SK-N-SH treated with all-trans-retinoic acid at 6 μM for 48 hours (cell line): ENCODE results near the gene HCLS1.

Source experiments
- ESRRG ChIP-seq: fragments of 250-450 bp; sonication (Bioruptor Pico); IDR thresholded peaks from 2 replicates; pipeline ENCODE4 v1.6.1; 2021; ENCODE audit warnings: mild to moderate bottlenecking
- ISL1 ChIP-seq: fragments of 250-450 bp; sonication (Bioruptor Pico); IDR thresholded peaks from 2 replicates; pipeline ENCODE4 v2.1.2; 2022; ENCODE audit warnings: mild to moderate bottlenecking, moderate library complexity
- PATZ1 ChIP-seq: fragments of 250-450 bp; sonication (Bioruptor Pico); IDR thresholded peaks from 2 replicates; pipeline ENCODE4 v1.8.0; 2020; ENCODE audit warnings: mild to moderate bottlenecking, moderate library complexity, borderline replicate concordance
- ZFP3 ChIP-seq: fragments of 250-450 bp; sonication (Bioruptor Pico); IDR thresholded peaks from 2 replicates; pipeline ENCODE4 v1.5.0; 2020; ENCODE audit warnings: mild to moderate bottlenecking, moderate library complexity
- ZFP30 ChIP-seq: fragments of 450-650 bp; formaldehyde crosslinking; IDR thresholded peaks from 2 replicates; pipeline ENCODE4 v1.5.0; 2022; ENCODE audit warnings: mild to moderate bottlenecking, moderate library complexity

GRCh38 chr3:121692010-121692699, 31.5 kb upstream of the HCLS1 start:
- TF ChIP-seq ZFP30 (CRISPR knock-in tag): no peak
- TF ChIP-seq ZFP3 (CRISPR knock-in tag): no peak
- no peak for TF ChIP-seq ISL1 (CRISPR knock-in tag)
- no peak for TF ChIP-seq PATZ1 (CRISPR knock-in tag)
- no peak for TF ChIP-seq ESRRG (CRISPR knock-in tag)
